ENCODE results near the gene ZNF791. TPM values are rescaled to one million over a fixed set of nuclear protein-coding genes. Genes with fewer than 3 reads are reported as not detected.
"Not testable (repeated sequence)": the region's sequence is repeated elsewhere in the genome, so short reads cannot be mapped to it uniquely, and the experiment has no call there.

Gene ZNF791
- total RNA-seq, 1 donor from 2014 or later: 29.6 TPM

GRCh38 chr19:12617646-12618045, 6.9 kb downstream of the ZNF791 start:
- H3K9ac ChIP-seq (ENCODE audit: low read length): no peak overlapping the region
- H3K27me3 ChIP-seq (ENCODE audit: insufficient read depth, low read length): no peaks in the 10 kb centered on the region
- H3K36me3 Mint-ChIP-seq (ENCODE audit: low read depth, unreplicated experiment): peaks cover 31% of the 10 kb centered on the region
- H3K4me3 Mint-ChIP-seq (ENCODE audit: unreplicated experiment): no peak overlapping the region
- H3K9me3 ChIP-seq (ENCODE audit: insufficient read depth, low read depth, low read length): no peaks in the 10 kb centered on the region
- TF ChIP-seq EZH2 (IDR thresholded peaks at IDR 0.05; ENCODE audit: insufficient read depth, low read length) (no peak), CTCF (IDR thresholded peaks at IDR 0.05; ENCODE audit: insufficient read depth, low read depth, low read length) (no peak)
- H3K4me1 Mint-ChIP-seq (ENCODE audit: low read depth, unreplicated experiment): peaks cover 6% of the 10 kb centered on the region
- peaks cover 43% of the 10 kb centered on the region for H4K20me1 ChIP-seq (ENCODE audit: insufficient read depth, low read length)
- H3K36me3 ChIP-seq (ENCODE audit: insufficient read depth, low read length): peaks cover 11% of the 10 kb centered on the region
- DNase-seq (ENCODE audit: low read depth) (no peak), FAIRE-seq (no peak)
- H3K4me2 ChIP-seq (ENCODE audit: low read length): no peak overlapping the region
- no peaks in the 10 kb centered on the region for H3K9me3 Mint-ChIP-seq (ENCODE audit: unreplicated experiment)
- H2AFZ ChIP-seq (ENCODE audit: low read depth, low read length): no peak overlapping the region
- no peaks in the 10 kb centered on the region for H3K27me3 Mint-ChIP-seq (ENCODE audit: low read depth, unreplicated experiment)
- H3K4me3 ChIP-seq (ENCODE audit: insufficient read depth, low read depth, low read length): no peak overlapping the region
- H3K27ac Mint-ChIP-seq (ENCODE audit: unreplicated experiment): no peak overlapping the region
- peaks cover 87% of the 10 kb centered on the region for H3K79me2 ChIP-seq (ENCODE audit: insufficient read depth, low read length)
- H3K27ac ChIP-seq (ENCODE audit: low read depth, low read length): no peak overlapping the region
- H3K4me1 ChIP-seq (ENCODE audit: insufficient read depth, low read length): no peaks in the 10 kb centered on the region

- peaks cover 18% of the 10 kb centered on the region for H3K9me3 Mint-ChIP-seq (ENCODE audit: unreplicated experiment)
These were observed 10.7 kb downstream of the ZNF791 start for GRCh38 chr19:12621253-12622024.

GRCh38 chr19:12623361-12624031, 12.8 kb downstream of the ZNF791 start:
- no peaks in the 10 kb centered on the region for H3K4me1 ChIP-seq (ENCODE audit: insufficient read depth, low read length)
- Mint-ChIP-seq H3K9me3 (ENCODE audit: unreplicated experiment) (peaks cover 37% of the 10 kb centered on the region), H3K36me3 (ENCODE audit: low read depth, unreplicated experiment) (peaks cover 56% of the 10 kb centered on the region), H3K27me3 (ENCODE audit: low read depth, unreplicated experiment) (no peaks in the 10 kb centered on the region), H3K27ac (ENCODE audit: unreplicated experiment) (peak overlapping the region; percentile 18), H3K4me1 (ENCODE audit: low read depth, unreplicated experiment) (no peaks in the 10 kb centered on the region), H3K4me3 (ENCODE audit: unreplicated experiment) (no peak overlapping the region)
- no peak for TF ChIP-seq CTCF (IDR thresholded peaks at IDR 0.05; ENCODE audit: insufficient read depth, low read depth, low read length)
- no peak for TF ChIP-seq EZH2 (IDR thresholded peaks at IDR 0.05; ENCODE audit: insufficient read depth, low read length)
- H3K27me3 ChIP-seq (ENCODE audit: insufficient read depth, low read length): no peaks in the 10 kb centered on the region
- H3K36me3 ChIP-seq (ENCODE audit: insufficient read depth, low read length): peaks cover 30% of the 10 kb centered on the region
- no peak overlapping the region for H3K9ac ChIP-seq (ENCODE audit: low read length)
- H3K27ac ChIP-seq (ENCODE audit: low read depth, low read length): no peak overlapping the region
- DNase-seq (ENCODE audit: low read depth): peak; percentile 16
- H4K20me1 ChIP-seq (ENCODE audit: insufficient read depth, low read length): peaks cover 14% of the 10 kb centered on the region
- no peak for FAIRE-seq
- no peak overlapping the region for H3K4me2 ChIP-seq (ENCODE audit: low read length)
- no peak overlapping the region for H3K4me3 ChIP-seq (ENCODE audit: insufficient read depth, low read depth, low read length)
- peaks cover 42% of the 10 kb centered on the region for H3K79me2 ChIP-seq (ENCODE audit: insufficient read depth, low read length)
- peaks cover 28% of the 10 kb centered on the region for H3K9me3 ChIP-seq (ENCODE audit: insufficient read depth, low read depth, low read length)
- H2AFZ ChIP-seq (ENCODE audit: low read depth, low read length): no peak overlapping the region

More at GRCh38 chr19:12621253-12622024, 10.7 kb downstream of the ZNF791 start:
- H3K4me3 ChIP-seq (ENCODE audit: insufficient read depth, low read depth, low read length); H3K4me1 Mint-ChIP-seq (ENCODE audit: low read depth, unreplicated experiment); H2AFZ ChIP-seq (ENCODE audit: low read depth, low read length); H3K9ac ChIP-seq (ENCODE audit: low read length); DNase-seq (ENCODE audit: low read depth); H3K27me3 Mint-ChIP-seq (ENCODE audit: low read depth, unreplicated experiment); H3K27me3 ChIP-seq (ENCODE audit: insufficient read depth, low read length); H3K27ac Mint-ChIP-seq (ENCODE audit: unreplicated experiment); H3K4me3 Mint-ChIP-seq (ENCODE audit: unreplicated experiment); FAIRE-seq; H3K27ac ChIP-seq (ENCODE audit: low read depth, low read length); H3K4me1 ChIP-seq (ENCODE audit: insufficient read depth, low read length); H3K4me2 ChIP-seq (ENCODE audit: low read length): not testable (repeated sequence)
- H3K79me2 ChIP-seq (ENCODE audit: insufficient read depth, low read length): peaks cover 62% of the 10 kb centered on the region
- H3K9me3 ChIP-seq (ENCODE audit: insufficient read depth, low read depth, low read length): peaks cover 10% of the 10 kb centered on the region
- H3K36me3 Mint-ChIP-seq (ENCODE audit: low read depth, unreplicated experiment): peaks cover 41% of the 10 kb centered on the region
- H4K20me1 ChIP-seq (ENCODE audit: insufficient read depth, low read length): peaks cover 30% of the 10 kb centered on the region
- H3K36me3 ChIP-seq (ENCODE audit: insufficient read depth, low read length): peaks cover 14% of the 10 kb centered on the region

All from astrocyte (in vitro differentiated cells and primary cell).